Prostate gland (tissue), 2 donors: ENCODE results near the gene TOP2A.

Source experiments
- POLR2A ChIP-seq: fragments of 450-650 bp; IDR thresholded peaks from one replicate; pipeline ENCODE4 v1.6.1; 2016; ENCODE audit warnings: antibody characterized with exemption, mild to moderate bottlenecking
- POLR2AphosphoS5 ChIP-seq: sonication (generic); formaldehyde crosslinking; IDR thresholded peaks from one replicate; pipeline ENCODE4 v1.6.1; 2017; ENCODE audit warnings: antibody characterized with exemption
- TF ChIP-seq, protein P1 (sequence below), 4 experiments: fragments of 200-600 bp in 2 of 4; fragments of 450-650 bp in 2 of 4; sonication (generic) in 2 of 4; IDR thresholded peaks; 1 replicate in 3 of 4; 2 replicates in 1 of 4; pipeline ENCODE4 v1.5.1; 2016 to 2019; ENCODE audit warnings: antibody characterized with exemption in 4 of 4, mild to moderate bottlenecking in 2 of 4, moderate library complexity in 2 of 4

DNA sequence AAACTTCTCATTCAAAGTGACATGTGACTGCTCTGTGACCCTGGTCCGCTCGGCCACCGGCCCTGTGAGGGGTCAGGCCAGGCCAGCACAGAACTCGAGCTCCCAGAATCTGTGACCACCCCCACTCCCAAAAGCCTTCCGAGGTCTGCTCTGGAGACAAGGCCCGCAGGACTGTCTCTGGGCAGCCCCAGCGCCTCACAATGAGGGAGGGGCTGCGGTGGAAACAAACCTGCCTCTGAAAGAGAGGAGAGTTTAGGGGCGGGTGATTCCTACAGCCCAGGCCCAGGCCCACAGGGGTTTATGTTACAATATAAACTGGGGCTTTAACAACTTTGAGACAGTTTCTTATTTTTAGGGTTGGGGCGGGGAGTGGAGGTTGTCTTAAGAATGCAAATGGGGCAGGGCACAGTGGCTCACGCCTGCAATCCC is 45.4 kb upstream of the TOP2A start:
- TF ChIP-seq, protein P1, sequence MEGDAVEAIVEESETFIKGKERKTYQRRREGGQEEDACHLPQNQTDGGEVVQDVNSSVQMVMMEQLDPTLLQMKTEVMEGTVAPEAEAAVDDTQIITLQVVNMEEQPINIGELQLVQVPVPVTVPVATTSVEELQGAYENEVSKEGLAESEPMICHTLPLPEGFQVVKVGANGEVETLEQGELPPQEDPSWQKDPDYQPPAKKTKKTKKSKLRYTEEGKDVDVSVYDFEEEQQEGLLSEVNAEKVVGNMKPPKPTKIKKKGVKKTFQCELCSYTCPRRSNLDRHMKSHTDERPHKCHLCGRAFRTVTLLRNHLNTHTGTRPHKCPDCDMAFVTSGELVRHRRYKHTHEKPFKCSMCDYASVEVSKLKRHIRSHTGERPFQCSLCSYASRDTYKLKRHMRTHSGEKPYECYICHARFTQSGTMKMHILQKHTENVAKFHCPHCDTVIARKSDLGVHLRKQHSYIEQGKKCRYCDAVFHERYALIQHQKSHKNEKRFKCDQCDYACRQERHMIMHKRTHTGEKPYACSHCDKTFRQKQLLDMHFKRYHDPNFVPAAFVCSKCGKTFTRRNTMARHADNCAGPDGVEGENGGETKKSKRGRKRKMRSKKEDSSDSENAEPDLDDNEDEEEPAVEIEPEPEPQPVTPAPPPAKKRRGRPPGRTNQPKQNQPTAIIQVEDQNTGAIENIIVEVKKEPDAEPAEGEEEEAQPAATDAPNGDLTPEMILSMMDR (IDR thresholded peaks at IDR 0.05): no peak
- TF ChIP-seq POLR2AphosphoS5: no peak
- TF ChIP-seq POLR2A: no peak
